OCI-LY1 (cell line): ENCODE data around the gene CLDN4.

Source experiments
- CTCF ChIP-seq: fragments of 200-600 bp; sonication (generic), shearing (Covaris generic); IDR thresholded peaks from 2 replicates; pipeline ENCODE4 v1.5.1; 2017; ENCODE audit warnings: mild to moderate bottlenecking, antibody characterized with exemption, low read length, moderate library complexity, mixed read lengths
- EZH2 ChIP-seq: fragments of 200-600 bp; sonication (generic), shearing (Covaris generic); IDR thresholded peaks from 2 replicates; pipeline ENCODE4 v1.8.0; 2017; ENCODE audit warnings: borderline replicate concordance, mixed run types, mild to moderate bottlenecking, antibody characterized with exemption, low read length, moderate library complexity, mixed read lengths

- no peak for TF ChIP-seq CTCF
- no peak for TF ChIP-seq EZH2
Observed at GRCh38 chr7:73833251-73833919, 2.6 kb downstream of the CLDN4 start.
